Brain pericyte (primary cell): ENCODE results near the gene TBC1D9B.
"Not testable (repeated sequence)": the region's sequence is repeated elsewhere in the genome, so short reads cannot be mapped to it uniquely, and the experiment has no call there.

ENCODE experiments used
- DNase-seq: peaks from one replicate; pipeline ENCODE4 v3.0.0-alpha.2; 2012; ENCODE audit warnings: low read depth, low spot score

TBC1D9B gene

GRCh38 chr5:179839328-179840256, 68.1 kb downstream of the TBC1D9B start:
- no peak for DNase-seq

GRCh38 chr5:179837076-179838011, 70.4 kb downstream of the TBC1D9B start:
- no peak for DNase-seq

GRCh38 chr5:179836225-179837019, 71.3 kb downstream of the TBC1D9B start:
- DNase-seq = no peak

- DNase-seq = not testable (repeated sequence)
These were observed 72.8 kb downstream of the TBC1D9B start for GRCh38 chr5:179834871-179835270.

- DNase-seq = no peak
These were observed 73.6 kb downstream of the TBC1D9B start for GRCh38 chr5:179834120-179834519.

GRCh38 chr5:179833709-179834070, 74.0 kb downstream of the TBC1D9B start:
- no peak for DNase-seq

- DNase-seq = no peak
These were observed 74.5 kb downstream of the TBC1D9B start for GRCh38 chr5:179833056-179833708.

GRCh38 chr5:179832039-179832745, 75.5 kb downstream of the TBC1D9B start:
- no peak for DNase-seq

- no peak for DNase-seq
These were observed 76.8 kb downstream of the TBC1D9B start for GRCh38 chr5:179830818-179831468.

- no peak for DNase-seq
These were observed 77.8 kb downstream of the TBC1D9B start for GRCh38 chr5:179829732-179830435.

- DNase-seq = no peak
These were observed 78.8 kb downstream of the TBC1D9B start for GRCh38 chr5:179828756-179829421.

- no peak for DNase-seq
These were observed 80.0 kb downstream of the TBC1D9B start for GRCh38 chr5:179827680-179828079.

GRCh38 chr5:179825655-179826182, 82.0 kb downstream of the TBC1D9B start:
- no peak for DNase-seq

GRCh38 chr5:179824745-179825112, 83.0 kb downstream of the TBC1D9B start:
- no peak for DNase-seq

GRCh38 chr5:179823937-179824744, 83.6 kb downstream of the TBC1D9B start:
- DNase-seq = no peak

GRCh38 chr5:179822444-179822990, 85.2 kb downstream of the TBC1D9B start:
- no peak for DNase-seq

- no peak for DNase-seq
These were observed 85.7 kb downstream of the TBC1D9B start for GRCh38 chr5:179822059-179822432.
